A549 (cell line): ENCODE measurements around the gene COMMD7. TPM values are rescaled to one million over a fixed set of nuclear protein-coding genes. Genes with fewer than 3 reads are reported as not detected.
"Not testable (repeated sequence)": the region's sequence is repeated elsewhere in the genome, so short reads cannot be mapped to it uniquely, and the experiment has no call there.

Experiments
- ATAC-seq, 2 experiments: fragments of 200-7000 bp in 1 of 2; fragments of >200 bp in 1 of 2; cut with Nextera tagmentation in 1 of 2; cut with Tn5 transposase in 1 of 2; 3 replicates each; pipeline versions ENCODE4 v1.8.0 to v1.9.1; 2018 to 2020; ENCODE audit warnings: mild to moderate bottlenecking in 1 of 2, moderate library complexity in 1 of 2
- CTCF ChIA-PET: fragments of 300-600 bp; sonication (Branson Sonifier 250); formaldehyde crosslinking; extraction: SDS; loops from one replicate; lab custom pipeline; 2021; ENCODE audit warnings: antibody characterized with exemption, inconsistent platforms; lab: Yijun Ruan, JAX
- POLR2A ChIA-PET: fragments of 350-600 bp; formaldehyde crosslinking; extraction: SDS; loops from one replicate; lab custom pipeline; 2021; ENCODE audit warnings: antibody characterized with exemption, inconsistent platforms; lab: Yijun Ruan, JAX
- DNase-seq, 2 experiments: peaks; one replicate each; pipeline versions ENCODE4 v3.0.0 to v3.0.0-alpha.2; 2011 to 2016; ENCODE audit warnings: low read depth in 1 of 2, low spot score in 1 of 2
- FAIRE-seq: peaks from 2 replicates; lab custom pipeline; 2011; peaks lifted over from hg19 to GRCh38; lab: Jason Lieb, UNC
- H3K27ac ChIP-seq, 2 experiments: fragments of >200 bp; sonication (Bioruptor Twin); formaldehyde crosslinking; 3 replicates each; pipeline ENCODE4 v1.5.1; 2016 to 2017
- H3K4me1 ChIP-seq: fragments of >200 bp; sonication (Bioruptor Twin); formaldehyde crosslinking; 3 replicates; pipeline ENCODE4 v1.6.1; 2016
- H3K4me2 ChIP-seq: fragments of >200 bp; sonication (Bioruptor Twin); formaldehyde crosslinking; 3 replicates; pipeline ENCODE4 v1.6.1; 2016
- H3K4me3 ChIP-seq: fragments of >200 bp; sonication (Bioruptor Twin); formaldehyde crosslinking; 3 replicates; pipeline ENCODE4 v1.5.1; 2016
- H3K9me3 ChIP-seq: fragments of >200 bp; sonication (Bioruptor Twin); formaldehyde crosslinking; 3 replicates; pipeline ENCODE4 v1.6.1; 2016
- BHLHE40 ChIP-seq: IDR thresholded peaks from 2 replicates; pipeline ENCODE4 v1.6.1; 2012; ENCODE audit warnings: low read depth, low read length, inconsistent platforms
- CBX2 ChIP-seq: fragments of 200-600 bp; sonication (generic); IDR thresholded peaks from 2 replicates; pipeline ENCODE4 v1.6.1; 2016; ENCODE audit warnings: low read depth, mild to moderate bottlenecking, borderline replicate concordance
- CBX8 ChIP-seq: fragments of 200-600 bp; sonication (generic); IDR thresholded peaks from 2 replicates; pipeline ENCODE4 v1.6.1; 2016
- CEBPB ChIP-seq, 2 experiments: fragments of >200 bp in 1 of 2; sonication (Bioruptor Twin) in 1 of 2; formaldehyde crosslinking in 1 of 2; IDR thresholded peaks; 2 replicates each; pipeline ENCODE4 v1.6.1; 2012 to 2016
- EHF ChIP-seq: fragments of 250-450 bp; sonication (Bioruptor Pico); IDR thresholded peaks from 2 replicates; pipeline ENCODE4 v1.5.0; 2020; ENCODE audit warnings: mild to moderate bottlenecking
- GATA3 ChIP-seq: IDR thresholded peaks from 2 replicates; pipeline ENCODE4 v1.6.1; 2012; ENCODE audit warnings: borderline replicate concordance
- JUN ChIP-seq, 2 experiments: fragments of >200 bp; sonication (Bioruptor Twin); formaldehyde crosslinking; IDR thresholded peaks; 2 replicates in 1 of 2; 3 replicates in 1 of 2; pipeline ENCODE4 v1.6.1; 2016 to 2017
- KDM1A ChIP-seq: fragments of 200-600 bp; sonication (generic); IDR thresholded peaks from 2 replicates; pipeline ENCODE4 v1.6.1; 2016; ENCODE audit warnings: low read depth, mild to moderate bottlenecking
- KDM5A ChIP-seq: fragments of 200-600 bp; sonication (generic); IDR thresholded peaks from 2 replicates; pipeline ENCODE4 v1.6.1; 2016; ENCODE audit warnings: antibody characterized with exemption, mild to moderate bottlenecking
- POLR2A ChIP-seq: IDR thresholded peaks from 2 replicates; pipeline ENCODE4 v1.6.1; 2012; ENCODE audit warnings: mild to moderate bottlenecking, low read length
- POLR2AphosphoS2 ChIP-seq: conservative IDR thresholded peaks from 2 replicates; pipeline ENCODE4 v1.6.1; 2012; ENCODE audit warnings: low read length, improper control_type of control experiment, inconsistent platforms
- RARB ChIP-seq: fragments of 250-450 bp; sonication (Bioruptor Pico); IDR thresholded peaks from 2 replicates; pipeline ENCODE4 v1.8.0; 2021; ENCODE audit warnings: mild to moderate bottlenecking, moderate library complexity
- RFX5 ChIP-seq: fragments of 450-650 bp; IDR thresholded peaks from 2 replicates; pipeline ENCODE4 v1.7.1; 2014; ENCODE audit warnings: antibody characterized with exemption, mild to moderate bottlenecking, moderate library complexity
- SMC3 ChIP-seq: fragments of >200 bp; sonication (Bioruptor Twin); formaldehyde crosslinking; IDR thresholded peaks from 3 replicates; pipeline ENCODE4 v1.6.1; 2018; ENCODE audit warnings: inconsistent platforms
- TP53 ChIP-seq: fragments of 250-450 bp; sonication (Bioruptor Pico); IDR thresholded peaks from 2 replicates; pipeline ENCODE4 v1.5.0; 2021; ENCODE audit warnings: mild to moderate bottlenecking, moderate library complexity
- WGBS: methylation state at CpG from one replicate; pipeline ENCODE4 v1.1.6; 2017; ENCODE audit errors: missing lambda C conversion rate; 5-methylcytosine and 5-hydroxymethylcytosine counted together
- polyA plus RNA-seq, 4 experiments: library from polyadenylated mRNA; depleted of rRNA in 3 of 4; stranded (reverse); fragments of >200 nt; fragmentation: RNase III in 1 of 4; extraction: RNeasy Plus Mini Kit Qiagen cat#74134 plus additional on column Dnase treatment in 1 of 4; gene quantifications; 2 replicates in 3 of 4; 3 replicates in 1 of 4; pipeline ENCODE4 v1.2.3, GENCODE V29; 2011 to 2017
- TF ChIP-seq, protein P1 (sequence below): fragments of >200 bp; sonication (Bioruptor Twin); formaldehyde crosslinking; IDR thresholded peaks from 3 replicates; pipeline ENCODE4 v1.5.1; 2016
- TF ChIP-seq, protein P2 (sequence below): fragments of 250-450 bp; sonication (Bioruptor Pico); IDR thresholded peaks from 2 replicates; pipeline ENCODE4 v1.5.0; 2020; ENCODE audit warnings: low read depth, mild to moderate bottlenecking, moderate library complexity
- TF ChIP-seq, protein P3 (sequence below): fragments of 250-450 bp; sonication (Bioruptor Pico); IDR thresholded peaks from 2 replicates; pipeline ENCODE4 v1.5.0; 2021; ENCODE audit warnings: mild to moderate bottlenecking, moderate library complexity, borderline replicate concordance
- TF ChIP-seq, protein P4 (sequence below): fragments of 200-600 bp; sonication (generic); IDR thresholded peaks from 2 replicates; pipeline ENCODE4 v1.6.1; 2016; ENCODE audit warnings: antibody characterized with exemption, mild to moderate bottlenecking, moderate library complexity
- TF ChIP-seq, protein P5 (sequence below): fragments of 450-650 bp; IDR thresholded peaks from 2 replicates; pipeline ENCODE4 v1.6.1; 2014; ENCODE audit warnings: antibody characterized with exemption
- TF ChIP-seq, protein P6 (sequence below): IDR thresholded peaks from 2 replicates; pipeline ENCODE4 v1.6.1; 2012

COMMD7 gene
- polyA plus RNA-seq, 2 of the 4 experiments (the other 2 are of a cell fraction): 55.7 to 74.1 TPM

DNA sequence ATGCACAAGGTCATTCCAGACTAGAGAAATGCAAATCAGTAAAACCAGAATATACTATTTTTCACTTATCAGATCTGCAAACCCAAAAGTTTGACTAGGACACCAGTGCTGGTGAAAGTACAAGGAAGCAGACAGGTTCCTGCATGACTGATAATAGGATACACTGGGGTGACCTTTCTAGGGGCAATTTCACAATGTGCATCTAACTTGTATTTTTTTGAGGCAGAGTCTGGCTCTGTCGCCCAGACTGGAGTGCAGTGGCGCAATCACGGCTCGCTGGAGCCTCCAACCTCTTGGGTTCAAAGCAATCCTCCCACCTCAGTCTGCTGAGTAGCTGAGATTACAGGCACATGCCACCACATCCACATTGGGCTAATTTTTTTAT, 11.4 kb downstream of the COMMD7 start (continued):
- TF ChIP-seq, protein P1, sequence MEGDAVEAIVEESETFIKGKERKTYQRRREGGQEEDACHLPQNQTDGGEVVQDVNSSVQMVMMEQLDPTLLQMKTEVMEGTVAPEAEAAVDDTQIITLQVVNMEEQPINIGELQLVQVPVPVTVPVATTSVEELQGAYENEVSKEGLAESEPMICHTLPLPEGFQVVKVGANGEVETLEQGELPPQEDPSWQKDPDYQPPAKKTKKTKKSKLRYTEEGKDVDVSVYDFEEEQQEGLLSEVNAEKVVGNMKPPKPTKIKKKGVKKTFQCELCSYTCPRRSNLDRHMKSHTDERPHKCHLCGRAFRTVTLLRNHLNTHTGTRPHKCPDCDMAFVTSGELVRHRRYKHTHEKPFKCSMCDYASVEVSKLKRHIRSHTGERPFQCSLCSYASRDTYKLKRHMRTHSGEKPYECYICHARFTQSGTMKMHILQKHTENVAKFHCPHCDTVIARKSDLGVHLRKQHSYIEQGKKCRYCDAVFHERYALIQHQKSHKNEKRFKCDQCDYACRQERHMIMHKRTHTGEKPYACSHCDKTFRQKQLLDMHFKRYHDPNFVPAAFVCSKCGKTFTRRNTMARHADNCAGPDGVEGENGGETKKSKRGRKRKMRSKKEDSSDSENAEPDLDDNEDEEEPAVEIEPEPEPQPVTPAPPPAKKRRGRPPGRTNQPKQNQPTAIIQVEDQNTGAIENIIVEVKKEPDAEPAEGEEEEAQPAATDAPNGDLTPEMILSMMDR: no peak
- TF ChIP-seq RARB (CRISPR knock-in tag): no peak
- TF ChIP-seq POLR2AphosphoS2: no peak
- no peak for TF ChIP-seq RFX5
- no peak for TF ChIP-seq GATA3
- TF ChIP-seq KDM1A: no peak
- TF ChIP-seq CBX8: no peak
- TF ChIP-seq, protein P2, sequence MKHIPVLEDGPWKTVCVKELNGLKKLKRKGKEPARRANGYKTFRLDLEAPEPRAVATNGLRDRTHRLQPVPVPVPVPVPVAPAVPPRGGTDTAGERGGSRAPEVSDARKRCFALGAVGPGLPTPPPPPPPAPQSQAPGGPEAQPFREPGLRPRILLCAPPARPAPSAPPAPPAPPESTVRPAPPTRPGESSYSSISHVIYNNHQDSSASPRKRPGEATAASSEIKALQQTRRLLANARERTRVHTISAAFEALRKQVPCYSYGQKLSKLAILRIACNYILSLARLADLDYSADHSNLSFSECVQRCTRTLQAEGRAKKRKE: no peak
- TF ChIP-seq SMC3: no peak
- TF ChIP-seq POLR2A: no peak
- TF ChIP-seq, protein P3, sequence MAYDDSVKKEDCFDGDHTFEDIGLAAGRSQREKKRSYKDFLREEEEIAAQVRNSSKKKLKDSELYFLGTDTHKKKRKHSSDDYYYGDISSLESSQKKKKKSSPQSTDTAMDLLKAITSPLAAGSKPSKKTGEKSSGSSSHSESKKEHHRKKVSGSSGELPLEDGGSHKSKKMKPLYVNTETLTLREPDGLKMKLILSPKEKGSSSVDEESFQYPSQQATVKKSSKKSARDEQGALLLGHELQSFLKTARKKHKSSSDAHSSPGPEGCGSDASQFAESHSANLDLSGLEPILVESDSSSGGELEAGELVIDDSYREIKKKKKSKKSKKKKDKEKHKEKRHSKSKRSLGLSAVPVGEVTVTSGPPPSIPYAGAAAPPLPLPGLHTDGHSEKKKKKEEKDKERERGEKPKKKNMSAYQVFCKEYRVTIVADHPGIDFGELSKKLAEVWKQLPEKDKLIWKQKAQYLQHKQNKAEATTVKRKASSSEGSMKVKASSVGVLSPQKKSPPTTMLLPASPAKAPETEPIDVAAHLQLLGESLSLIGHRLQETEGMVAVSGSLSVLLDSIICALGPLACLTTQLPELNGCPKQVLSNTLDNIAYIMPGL (CRISPR knock-in tag): no peak
- TF ChIP-seq, all 56 proteins: peak for 5

DNA sequence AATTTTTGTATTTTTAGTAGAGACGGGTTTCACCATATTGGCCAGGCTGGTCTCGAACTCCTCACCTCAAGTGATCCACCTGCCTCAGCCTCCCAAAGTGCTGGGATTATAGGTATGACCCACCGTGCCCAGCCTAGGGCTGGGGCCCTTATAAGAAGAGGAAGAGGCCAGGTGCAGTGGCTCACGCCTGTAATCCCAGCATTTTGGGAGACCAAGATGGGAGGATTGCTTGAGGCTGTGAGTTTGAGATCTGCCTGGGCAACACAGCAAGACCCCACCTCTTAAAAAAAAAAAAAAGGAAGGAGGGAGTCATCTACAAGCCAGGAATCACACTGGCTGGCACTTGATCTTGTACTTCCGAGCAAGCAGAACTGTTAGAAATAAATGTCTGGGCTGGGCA, 13.9 kb downstream of the COMMD7 start:
- FAIRE-seq, H3K4me3 ChIP-seq, H3K9me3 ChIP-seq, DNase-seq, POLR2A ChIA-PET, ATAC-seq: not testable (repeated sequence)
- 95% methylated on average over 5 of the region's 5 CpGs for WGBS
- Histone ChIP-seq H3K27ac (peak overlapping the region; percentile 84 to 88), H3K4me1 (peaks cover 56% of the 10 kb centered on the region), H3K4me2 (peak overlapping the region; percentile 58; the same call in 1 of the 3 replicates)
- CTCF ChIA-PET: interaction anchor here (1.2 kb wide), 1 partner anchor 60 kb away, joined by 3 read pairs; no protein-coding TSS in a partner anchor

DNA sequence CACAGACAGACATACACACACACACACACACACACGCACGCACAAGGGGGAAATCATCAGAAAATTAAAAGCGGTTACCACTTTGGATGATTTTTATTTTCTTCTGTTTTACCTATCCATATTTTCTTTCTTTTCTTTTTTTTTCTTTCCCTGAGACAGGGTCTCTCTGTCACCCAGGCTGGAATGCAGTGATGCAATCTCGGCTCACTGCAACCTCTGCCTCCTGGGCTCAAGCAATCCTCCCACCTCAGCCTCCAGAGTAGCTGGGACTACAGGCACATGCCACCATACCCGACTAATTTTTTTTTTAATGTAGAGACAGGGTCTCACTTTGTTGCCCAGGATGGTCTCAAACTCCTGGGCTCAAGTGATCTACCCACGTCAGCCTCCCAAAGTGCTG, 14.8 kb downstream of the COMMD7 start:
- 68% methylated on average over 6 of the region's 6 CpGs for WGBS
- DNase-seq, FAIRE-seq, H3K9me3 ChIP-seq, POLR2A ChIA-PET, H3K4me3 ChIP-seq, ATAC-seq: not testable (repeated sequence)
- peaks cover 56% of the 10 kb centered on the region for H3K4me1 ChIP-seq
- CTCF ChIA-PET: interaction anchor here (1.2 to 1.6 kb wide), 2 partner anchors 10 to 61 kb away, joined by 3 to 6 read pairs; no protein-coding TSS in a partner anchor
- H3K4me2 ChIP-seq: peak overlapping the region; percentile 58
- H3K27ac ChIP-seq: peak overlapping the region; percentile 84 to 88
- peak; percentile 47 to 49; a peak in 3 of 4 replicates for TF ChIP-seq CEBPB (IDR thresholded peaks at IDR 0.05)

DNA sequence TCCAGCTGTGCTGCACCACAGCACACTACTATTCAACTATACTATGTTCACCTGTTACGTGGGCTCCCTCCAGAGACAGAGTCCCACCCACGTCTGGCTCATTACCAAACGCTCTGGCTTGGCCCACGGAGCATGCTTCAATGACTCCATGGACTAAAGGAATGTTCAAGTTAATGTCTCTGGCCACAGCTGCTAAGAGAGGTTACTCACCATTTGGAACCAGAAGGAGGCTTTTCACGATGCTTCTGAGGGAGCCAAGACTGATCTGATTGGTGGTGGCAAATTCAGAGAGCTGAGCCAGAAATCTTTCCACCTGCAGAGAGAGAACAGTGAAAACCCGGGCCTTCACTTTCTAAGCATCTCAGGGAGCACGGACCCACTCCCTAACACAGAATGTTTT, 15.6 kb downstream of the COMMD7 start:
- FAIRE-seq (no peak), DNase-seq (no peak), ATAC-seq (peak; percentile 11 to 49; a peak in 1 of 6 replicates)
- ChIA-PET CTCF (interaction anchor here (1.6 kb wide), 1 partner anchor 11 kb away, joined by 6 read pairs; no protein-coding TSS in a partner anchor), POLR2A (no interaction called here)
- no peak overlapping the region for H3K4me3 ChIP-seq
- H3K4me1 ChIP-seq: peaks cover 53% of the 10 kb centered on the region
- H3K4me2 ChIP-seq: peak overlapping the region; percentile 58
- peak overlapping the region; percentile 84 to 88 for H3K27ac ChIP-seq
- 53% methylated on average over 7 of the region's 7 CpGs for WGBS
- H3K9me3 ChIP-seq: no peaks in the 10 kb centered on the region
- TF ChIP-seq, protein P4, sequence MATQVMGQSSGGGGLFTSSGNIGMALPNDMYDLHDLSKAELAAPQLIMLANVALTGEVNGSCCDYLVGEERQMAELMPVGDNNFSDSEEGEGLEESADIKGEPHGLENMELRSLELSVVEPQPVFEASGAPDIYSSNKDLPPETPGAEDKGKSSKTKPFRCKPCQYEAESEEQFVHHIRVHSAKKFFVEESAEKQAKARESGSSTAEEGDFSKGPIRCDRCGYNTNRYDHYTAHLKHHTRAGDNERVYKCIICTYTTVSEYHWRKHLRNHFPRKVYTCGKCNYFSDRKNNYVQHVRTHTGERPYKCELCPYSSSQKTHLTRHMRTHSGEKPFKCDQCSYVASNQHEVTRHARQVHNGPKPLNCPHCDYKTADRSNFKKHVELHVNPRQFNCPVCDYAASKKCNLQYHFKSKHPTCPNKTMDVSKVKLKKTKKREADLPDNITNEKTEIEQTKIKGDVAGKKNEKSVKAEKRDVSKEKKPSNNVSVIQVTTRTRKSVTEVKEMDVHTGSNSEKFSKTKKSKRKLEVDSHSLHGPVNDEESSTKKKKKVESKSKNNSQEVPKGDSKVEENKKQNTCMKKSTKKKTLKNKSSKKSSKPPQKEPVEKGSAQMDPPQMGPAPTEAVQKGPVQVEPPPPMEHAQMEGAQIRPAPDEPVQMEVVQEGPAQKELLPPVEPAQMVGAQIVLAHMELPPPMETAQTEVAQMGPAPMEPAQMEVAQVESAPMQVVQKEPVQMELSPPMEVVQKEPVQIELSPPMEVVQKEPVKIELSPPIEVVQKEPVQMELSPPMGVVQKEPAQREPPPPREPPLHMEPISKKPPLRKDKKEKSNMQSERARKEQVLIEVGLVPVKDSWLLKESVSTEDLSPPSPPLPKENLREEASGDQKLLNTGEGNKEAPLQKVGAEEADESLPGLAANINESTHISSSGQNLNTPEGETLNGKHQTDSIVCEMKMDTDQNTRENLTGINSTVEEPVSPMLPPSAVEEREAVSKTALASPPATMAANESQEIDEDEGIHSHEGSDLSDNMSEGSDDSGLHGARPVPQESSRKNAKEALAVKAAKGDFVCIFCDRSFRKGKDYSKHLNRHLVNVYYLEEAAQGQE: no peak
- TF ChIP-seq, protein P5, sequence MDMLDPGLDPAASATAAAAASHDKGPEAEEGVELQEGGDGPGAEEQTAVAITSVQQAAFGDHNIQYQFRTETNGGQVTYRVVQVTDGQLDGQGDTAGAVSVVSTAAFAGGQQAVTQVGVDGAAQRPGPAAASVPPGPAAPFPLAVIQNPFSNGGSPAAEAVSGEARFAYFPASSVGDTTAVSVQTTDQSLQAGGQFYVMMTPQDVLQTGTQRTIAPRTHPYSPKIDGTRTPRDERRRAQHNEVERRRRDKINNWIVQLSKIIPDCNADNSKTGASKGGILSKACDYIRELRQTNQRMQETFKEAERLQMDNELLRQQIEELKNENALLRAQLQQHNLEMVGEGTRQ: no peak
- no peak for TF ChIP-seq BHLHE40
- TF ChIP-seq TP53 (CRISPR knock-in tag): no peak
- no peak for TF ChIP-seq EHF
- TF ChIP-seq GATA3: no peak
- TF ChIP-seq POLR2AphosphoS2: no peak
- TF ChIP-seq KDM5A: no peak
- TF ChIP-seq CEBPB (IDR thresholded peaks at IDR 0.05): no peak
- no peak for TF ChIP-seq RARB (CRISPR knock-in tag)
- no peak for TF ChIP-seq CBX2
- TF ChIP-seq JUN (IDR thresholded peaks at IDR 0.05): no peak
- TF ChIP-seq, protein P6, sequence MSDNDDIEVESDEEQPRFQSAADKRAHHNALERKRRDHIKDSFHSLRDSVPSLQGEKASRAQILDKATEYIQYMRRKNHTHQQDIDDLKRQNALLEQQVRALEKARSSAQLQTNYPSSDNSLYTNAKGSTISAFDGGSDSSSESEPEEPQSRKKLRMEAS: no peak
